ENCODE measurements around the gene CPNE5.

DNA sequence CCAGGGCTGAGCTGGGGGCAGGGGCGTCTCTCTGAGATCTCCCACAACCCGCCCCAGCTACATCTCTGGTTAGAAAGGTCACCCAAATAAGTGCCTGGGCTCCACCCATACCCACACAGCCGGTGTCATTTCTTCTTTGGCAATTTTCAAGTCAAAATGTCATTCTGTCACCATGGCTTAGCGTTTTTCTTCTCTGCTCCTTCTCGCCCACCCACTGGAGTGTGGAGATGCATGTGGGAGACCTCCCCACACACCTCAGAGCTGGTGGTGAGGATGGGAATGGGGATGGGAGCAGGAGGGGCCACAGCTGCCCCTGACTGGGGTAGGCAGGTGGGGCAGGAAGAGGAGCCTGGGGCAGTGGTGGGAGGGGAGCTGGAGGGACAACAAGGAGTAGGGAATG, 63.1 kb downstream of the CPNE5 start:
- TF ChIP-seq, protein P1, sequence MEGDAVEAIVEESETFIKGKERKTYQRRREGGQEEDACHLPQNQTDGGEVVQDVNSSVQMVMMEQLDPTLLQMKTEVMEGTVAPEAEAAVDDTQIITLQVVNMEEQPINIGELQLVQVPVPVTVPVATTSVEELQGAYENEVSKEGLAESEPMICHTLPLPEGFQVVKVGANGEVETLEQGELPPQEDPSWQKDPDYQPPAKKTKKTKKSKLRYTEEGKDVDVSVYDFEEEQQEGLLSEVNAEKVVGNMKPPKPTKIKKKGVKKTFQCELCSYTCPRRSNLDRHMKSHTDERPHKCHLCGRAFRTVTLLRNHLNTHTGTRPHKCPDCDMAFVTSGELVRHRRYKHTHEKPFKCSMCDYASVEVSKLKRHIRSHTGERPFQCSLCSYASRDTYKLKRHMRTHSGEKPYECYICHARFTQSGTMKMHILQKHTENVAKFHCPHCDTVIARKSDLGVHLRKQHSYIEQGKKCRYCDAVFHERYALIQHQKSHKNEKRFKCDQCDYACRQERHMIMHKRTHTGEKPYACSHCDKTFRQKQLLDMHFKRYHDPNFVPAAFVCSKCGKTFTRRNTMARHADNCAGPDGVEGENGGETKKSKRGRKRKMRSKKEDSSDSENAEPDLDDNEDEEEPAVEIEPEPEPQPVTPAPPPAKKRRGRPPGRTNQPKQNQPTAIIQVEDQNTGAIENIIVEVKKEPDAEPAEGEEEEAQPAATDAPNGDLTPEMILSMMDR (IDR thresholded peaks at IDR 0.05): no peak
- TF ChIP-seq POLR2A (IDR thresholded peaks at IDR 0.05): no peak

All from thyroid gland (tissue), 4 donors.